ENCODE measurements around the gene ARMH4. TPM values are rescaled to one million over a fixed set of nuclear protein-coding genes. Genes with fewer than 3 reads are reported as not detected.

The ARMH4 gene
- total and polyA plus RNA-seq, 12 donors, result 1.3 to 13.1 (median 8.5) TPM

- no peaks in the 10 kb centered on the region for H3K27me3 ChIP-seq
- DNase-seq (no peak), ATAC-seq (peak in 1 of 8 donors; percentile 24)
- no peaks in the 10 kb centered on the region for H3K36me3 ChIP-seq
- no peak for TF ChIP-seq CTCF (IDR thresholded peaks at IDR 0.05)
- H3K9me3 ChIP-seq, result no peaks in the 10 kb centered on the region
- intact Hi-C loops (cut with DNase I), result no loop called here
- 33 to 41% methylated on average over 3 of the region's 3 CpGs for WGBS, 2 donors
- H3K4me3 ChIP-seq, result no peak overlapping the region
- peaks cover 0 to 10% (median 0%) of the 10 kb centered on the region in 9 donors for H3K4me1 ChIP-seq
- no peak overlapping the region for H3K27ac ChIP-seq
Measured at GRCh38 chr14:58191763-58192601, 40.0 kb upstream of the ARMH4 start.

- no peaks in the 10 kb centered on the region for H3K36me3 ChIP-seq
- DNase-seq, result no peak
- no peak for ATAC-seq
- TF ChIP-seq CTCF (IDR thresholded peaks at IDR 0.05), result no peak
- no peaks in the 10 kb centered on the region for H3K27me3 ChIP-seq
- whole genome bisulfite sequencing, 2 donors, result 68 to 73% methylated on average over 2 of the region's 2 CpGs
- no peak overlapping the region for H3K27ac ChIP-seq
- no peak overlapping the region for H3K4me3 ChIP-seq
- H3K9me3 ChIP-seq, result no peaks in the 10 kb centered on the region
- peaks cover 0 to 10% (median 0%) of the 10 kb centered on the region in 9 donors for H3K4me1 ChIP-seq
- intact Hi-C loops (cut with DNase I), result loop anchor here in 1 of 10 donors (2.0 kb wide), 1 partner anchor 14 kb away; no protein-coding TSS in a partner anchor
Measured at GRCh38 chr14:58189176-58189575, 37.2 kb upstream of the ARMH4 start.

GRCh38 chr14:58177125-58177524, 25.1 kb upstream of the ARMH4 start:
- H3K36me3 ChIP-seq, result no peaks in the 10 kb centered on the region
- ATAC-seq, result no peak
- DNase-seq, result no peak
- H3K27ac ChIP-seq, result no peak overlapping the region
- no peaks in the 10 kb centered on the region for H3K9me3 ChIP-seq
- intact Hi-C loops (cut with DNase I), result no loop called here
- WGBS, 2 donors, result 77 to 87% methylated on average over 5 of the region's 5 CpGs
- TF ChIP-seq CTCF (IDR thresholded peaks at IDR 0.05), result no peak
- no peaks in the 10 kb centered on the region for H3K27me3 ChIP-seq
- H3K4me3 ChIP-seq, result no peak overlapping the region
- no peaks in the 10 kb centered on the region for H3K4me1 ChIP-seq

- Histone ChIP-seq H3K27ac (no peak overlapping the region), H3K4me1 (peaks cover 0 to 12% (median 4%) of the 10 kb centered on the region in 9 donors), H3K4me3 (no peak overlapping the region), H3K36me3 (no peaks in the 10 kb centered on the region), H3K9me3 (no peaks in the 10 kb centered on the region), H3K27me3 (no peaks in the 10 kb centered on the region)
- DNase-seq, result peak; percentile 33 to 46
- 15 to 24% methylated on average over 6 of the region's 6 CpGs for WGBS, 2 donors
- TF ChIP-seq CTCF (IDR thresholded peaks at IDR 0.05), result no peak
- ATAC-seq, result peak; percentile 76 to 95 (median 84)
- intact Hi-C loops (cut with DNase I), result no loop called here
Measured at GRCh38 chr14:58171090-58171489, 19.1 kb upstream of the ARMH4 start.
